ENCODE measurements around the gene CDC20. TPM values are rescaled to one million over a fixed set of nuclear protein-coding genes. Genes with fewer than 3 reads are reported as not detected.

CDC20 gene
- total and polyA plus RNA-seq, 2 donors from 2014 or later = 2.7 to 3.9 TPM

DNA sequence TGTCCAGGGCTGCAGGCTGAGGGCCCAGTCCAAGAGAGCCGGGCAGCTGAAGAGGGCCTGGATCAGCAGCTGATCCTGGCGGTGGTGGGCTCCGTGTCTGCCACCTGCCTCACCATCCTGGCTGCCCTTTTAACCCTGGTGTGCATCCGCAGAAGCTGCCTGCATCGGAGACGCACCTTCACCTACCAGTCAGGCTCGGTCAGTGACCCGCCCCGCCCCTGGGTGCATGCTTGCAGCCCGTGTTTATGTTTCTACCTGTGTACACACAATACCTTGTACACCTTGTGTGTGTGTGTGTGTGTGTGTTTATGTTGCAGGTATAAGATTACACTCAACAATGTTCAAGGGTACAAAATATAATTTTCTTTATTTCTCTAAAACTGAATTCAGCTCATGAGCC lies 45.0 kb upstream of the CDC20 start:
- intact Hi-C loops (cut with DNase I) = no loop called here
- TF ChIP-seq, protein P1, sequence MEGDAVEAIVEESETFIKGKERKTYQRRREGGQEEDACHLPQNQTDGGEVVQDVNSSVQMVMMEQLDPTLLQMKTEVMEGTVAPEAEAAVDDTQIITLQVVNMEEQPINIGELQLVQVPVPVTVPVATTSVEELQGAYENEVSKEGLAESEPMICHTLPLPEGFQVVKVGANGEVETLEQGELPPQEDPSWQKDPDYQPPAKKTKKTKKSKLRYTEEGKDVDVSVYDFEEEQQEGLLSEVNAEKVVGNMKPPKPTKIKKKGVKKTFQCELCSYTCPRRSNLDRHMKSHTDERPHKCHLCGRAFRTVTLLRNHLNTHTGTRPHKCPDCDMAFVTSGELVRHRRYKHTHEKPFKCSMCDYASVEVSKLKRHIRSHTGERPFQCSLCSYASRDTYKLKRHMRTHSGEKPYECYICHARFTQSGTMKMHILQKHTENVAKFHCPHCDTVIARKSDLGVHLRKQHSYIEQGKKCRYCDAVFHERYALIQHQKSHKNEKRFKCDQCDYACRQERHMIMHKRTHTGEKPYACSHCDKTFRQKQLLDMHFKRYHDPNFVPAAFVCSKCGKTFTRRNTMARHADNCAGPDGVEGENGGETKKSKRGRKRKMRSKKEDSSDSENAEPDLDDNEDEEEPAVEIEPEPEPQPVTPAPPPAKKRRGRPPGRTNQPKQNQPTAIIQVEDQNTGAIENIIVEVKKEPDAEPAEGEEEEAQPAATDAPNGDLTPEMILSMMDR (IDR thresholded peaks at IDR 0.05; ENCODE audit: borderline replicate concordance, extremely low read depth, insufficient read depth) = no peak
- no peak overlapping the region for H3K4me3 ChIP-seq (ENCODE audit: low read length in 3 of 3)
- H3K36me3 ChIP-seq (ENCODE audit: control insufficient read depth in 2 of 3, insufficient read depth in 3 of 3, low read length in 3 of 3) = peaks cover 0 to 3% (median 0%) of the 10 kb centered on the region in 3 donors
- FAIRE-seq (no peak), DNase-seq (no peak)
- no peak overlapping the region for H3K27ac ChIP-seq (ENCODE audit: low read depth in 2 of 2, low read length in 2 of 2)
- H3K27me3 ChIP-seq (ENCODE audit: control insufficient read depth, insufficient read depth, low read length) = no peaks in the 10 kb centered on the region
- no peak overlapping the region for H3K9ac ChIP-seq (ENCODE audit: low read length in 3 of 3)
- no peaks in the 10 kb centered on the region for H3K4me1 ChIP-seq (ENCODE audit: control insufficient read depth in 2 of 3, insufficient read depth in 2 of 3, low read depth in 1 of 3, low read length in 3 of 3)
- H3K9me3 ChIP-seq (ENCODE audit: control insufficient read depth in 2 of 3, insufficient read depth in 1 of 3, low read length in 3 of 3) = no peaks in the 10 kb centered on the region

DNA sequence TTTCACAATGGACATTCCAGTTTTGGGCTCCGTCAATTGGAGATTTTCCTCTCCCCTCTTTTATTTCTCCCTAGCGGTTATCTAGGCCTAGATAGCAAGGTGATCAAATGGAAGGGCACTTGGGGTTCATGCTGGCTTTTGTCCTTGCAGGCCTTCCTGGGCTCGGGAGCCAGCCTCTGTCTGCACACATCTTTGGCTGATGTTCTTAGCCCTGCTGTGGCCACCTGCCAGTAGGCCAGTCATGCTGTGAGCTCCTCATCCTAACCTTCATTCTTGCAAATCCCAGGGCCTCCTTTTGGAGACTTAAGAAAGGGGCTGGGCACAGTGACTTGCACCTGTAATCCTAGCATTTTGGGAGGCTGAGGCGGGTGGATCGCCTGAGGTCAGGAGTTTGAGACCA lies 44.5 kb upstream of the CDC20 start:
- peaks cover 0 to 3% (median 0%) of the 10 kb centered on the region in 3 donors for H3K4me1 ChIP-seq (ENCODE audit: control insufficient read depth in 2 of 3, insufficient read depth in 2 of 3, low read depth in 1 of 3, low read length in 3 of 3)
- FAIRE-seq (no peak), DNase-seq (no peak)
- no peak overlapping the region for H3K4me3 ChIP-seq (ENCODE audit: low read length in 3 of 3)
- intact Hi-C loops (cut with DNase I) = no loop called here
- H3K36me3 ChIP-seq (ENCODE audit: control insufficient read depth in 2 of 3, insufficient read depth in 3 of 3, low read length in 3 of 3) = peaks cover 0 to 2% (median 0%) of the 10 kb centered on the region in 3 donors
- no peaks in the 10 kb centered on the region for H3K9me3 ChIP-seq (ENCODE audit: control insufficient read depth in 2 of 3, insufficient read depth in 1 of 3, low read length in 3 of 3)
- no peak overlapping the region for H3K27ac ChIP-seq (ENCODE audit: low read depth in 2 of 2, low read length in 2 of 2)
- TF ChIP-seq, protein P1 (IDR thresholded peaks at IDR 0.05; ENCODE audit: borderline replicate concordance, extremely low read depth, insufficient read depth) = no peak
- no peaks in the 10 kb centered on the region for H3K27me3 ChIP-seq (ENCODE audit: control insufficient read depth, insufficient read depth, low read length)
- no peak overlapping the region for H3K9ac ChIP-seq (ENCODE audit: low read length in 3 of 3)

DNA sequence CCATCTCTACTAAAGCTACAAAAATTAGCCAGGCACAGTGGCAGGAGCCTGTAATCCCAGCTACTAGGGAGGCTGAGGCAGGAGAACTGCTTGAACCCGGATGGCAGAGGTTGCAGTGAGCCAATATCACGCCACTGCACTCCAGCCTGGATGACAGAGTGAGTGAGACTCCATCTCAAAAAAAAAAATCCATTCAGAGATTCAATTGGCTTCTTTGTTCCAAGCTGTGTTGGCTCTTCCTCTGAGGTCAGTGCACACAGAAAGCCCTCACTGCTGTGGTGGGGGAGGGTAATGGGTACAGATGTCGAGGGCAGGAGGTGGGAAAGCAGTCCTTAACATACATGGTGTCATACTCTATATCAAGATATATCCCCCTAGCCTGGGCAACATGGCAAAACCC lies 43.3 kb upstream of the CDC20 start:
- no peak overlapping the region for H3K9ac ChIP-seq (ENCODE audit: low read length in 3 of 3)
- FAIRE-seq = no peak
- H3K9me3 ChIP-seq (ENCODE audit: control insufficient read depth in 2 of 3, insufficient read depth in 1 of 3, low read length in 3 of 3) = no peaks in the 10 kb centered on the region
- peaks cover 0 to 5% (median 0%) of the 10 kb centered on the region in 3 donors for H3K4me1 ChIP-seq (ENCODE audit: control insufficient read depth in 2 of 3, insufficient read depth in 2 of 3, low read depth in 1 of 3, low read length in 3 of 3)
- H3K4me3 ChIP-seq (ENCODE audit: low read length in 3 of 3) = no peak overlapping the region
- H3K36me3 ChIP-seq (ENCODE audit: control insufficient read depth in 2 of 3, insufficient read depth in 3 of 3, low read length in 3 of 3) = no peaks in the 10 kb centered on the region
- H3K27me3 ChIP-seq (ENCODE audit: control insufficient read depth, insufficient read depth, low read length) = no peaks in the 10 kb centered on the region
- DNase-seq = no peak
- TF ChIP-seq, protein P1 (IDR thresholded peaks at IDR 0.05; ENCODE audit: borderline replicate concordance, extremely low read depth, insufficient read depth) = no peak
- no peak overlapping the region for H3K27ac ChIP-seq (ENCODE audit: low read depth in 2 of 2, low read length in 2 of 2)
- intact Hi-C loops (cut with DNase I) = no loop called here

Data from kidney (tissue), 14 donors.